H1 (cell line): ENCODE data around the gene GNLY. TPM values are rescaled to one million over a fixed set of nuclear protein-coding genes. Genes with fewer than 3 reads are reported as not detected.
A peak's percentile ranks its signal among the peaks of the same experiment; 100 is the strongest.

Experiments
- CTCF ChIA-PET: fragments of 300-600 bp; sonication (Branson Sonifier 250); formaldehyde crosslinking; loops from one replicate; lab custom pipeline; 2021; ENCODE audit not compliant: partially characterized antibody; lab: Charles Lee
- POLR2A ChIA-PET: fragments of 300-600 bp; sonication (Branson Sonifier 250); formaldehyde crosslinking; loops from one replicate; lab custom pipeline; 2021; ENCODE audit warnings: inconsistent platforms; ENCODE audit not compliant: partially characterized antibody; lab: Charles Lee
- DNase-seq, 2 experiments: peaks; one replicate each; pipeline versions ENCODE4 v3.0.0 to v3.0.0-alpha.2; 2010 to 2022; ENCODE audit warnings: low spot score in 2 of 2, low read depth in 1 of 2, mixed read lengths in 1 of 2
- FAIRE-seq: peaks from 2 replicates; lab custom pipeline; 2011; peaks lifted over from hg19 to GRCh38; lab: Jason Lieb, UNC
- H2AFZ ChIP-seq: 2 replicates; pipeline ENCODE4 v1.8.1; 2012; ENCODE audit warnings: low read length, inconsistent platforms
- H2AK5ac ChIP-seq: 2 replicates; pipeline ENCODE4 v1.6.1; 2013; ENCODE audit warnings: low read depth, low read length
- H2BK120ac ChIP-seq: replicated peaks from 2 replicates; pipeline ENCODE3; 2013; ENCODE audit warnings: low read depth, low read length, inconsistent platforms
- H2BK12ac ChIP-seq: 2 replicates; pipeline ENCODE4 v1.6.1; 2013; ENCODE audit warnings: low read depth, low read length
- H2BK15ac ChIP-seq: 2 replicates; pipeline ENCODE4 v1.6.1; 2013; ENCODE audit warnings: low read length
- H2BK20ac ChIP-seq: 2 replicates; pipeline ENCODE4 v1.6.1; 2013; ENCODE audit warnings: low read length
- H2BK5ac ChIP-seq: 2 replicates; pipeline ENCODE4 v1.6.1; 2013; ENCODE audit warnings: low read depth, low read length
- H3K14ac ChIP-seq: 2 replicates; pipeline ENCODE4 v1.6.1; 2013; ENCODE audit warnings: inconsistent platforms; ENCODE audit not compliant: insufficient read length
- H3K18ac ChIP-seq: 2 replicates; pipeline ENCODE4 v1.6.1; 2013; ENCODE audit warnings: low read length; ENCODE audit errors: extremely low read depth
- H3K23ac ChIP-seq: 2 replicates; pipeline ENCODE4 v1.6.1; 2013; ENCODE audit warnings: inconsistent platforms; ENCODE audit not compliant: insufficient read length
- H3K23me2 ChIP-seq: 2 replicates; pipeline ENCODE4 v1.6.1; 2013; ENCODE audit warnings: low read depth, low read length
- H3K27ac ChIP-seq: 2 replicates; pipeline ENCODE4 v1.6.1; 2011; ENCODE audit warnings: low read depth, low read length, inconsistent platforms
- H3K27me3 ChIP-seq, 4 experiments: replicated peaks in 1 of 4; 1 replicate in 1 of 4; 2 replicates in 3 of 4; pipeline versions ENCODE4 v1.6.1 to v1.8.1; 2011 to 2013; ENCODE audit warnings: low read length in 3 of 4, mild to moderate bottlenecking in 3 of 4, inconsistent platforms in 2 of 4, mixed read lengths in 2 of 4, moderate library complexity in 1 of 4; ENCODE audit not compliant: control insufficient read depth in 3 of 4, insufficient read depth in 3 of 4; ENCODE audit errors: extremely low read depth in 1 of 4
- H3K36me3 ChIP-seq, 4 experiments: 2 replicates each; pipeline versions ENCODE4 v1.6.1 to v1.8.1; 2011 to 2013; ENCODE audit warnings: mild to moderate bottlenecking in 4 of 4, low read length in 3 of 4, moderate library complexity in 2 of 4, control low read depth in 1 of 4, inconsistent platforms in 1 of 4; ENCODE audit not compliant: insufficient read depth in 4 of 4, control insufficient read depth in 2 of 4
- H3K4ac ChIP-seq: replicated peaks from 2 replicates; pipeline ENCODE3; 2013; ENCODE audit warnings: low read length, low read depth, mixed read lengths, inconsistent platforms; ENCODE audit not compliant: insufficient read length
- H3K4me1 ChIP-seq, 4 experiments: replicated peaks in 1 of 4; 1 replicate in 1 of 4; 2 replicates in 3 of 4; pipeline versions ENCODE4 v1.6.1 to v1.8.1; 2011 to 2013; ENCODE audit warnings: low read length in 3 of 4, inconsistent platforms in 2 of 4, mixed read lengths in 1 of 4; ENCODE audit not compliant: insufficient read depth in 4 of 4, control insufficient read depth in 3 of 4
- H3K4me2 ChIP-seq, 2 experiments: 2 replicates each; pipeline versions ENCODE4 v1.6.1 to v1.8.1; 2011 to 2013; ENCODE audit warnings: low read depth in 2 of 2, low read length in 2 of 2, control low read depth in 1 of 2, inconsistent platforms in 1 of 2, mild to moderate bottlenecking in 1 of 2; ENCODE audit not compliant: insufficient read depth in 1 of 2
- H3K4me3 ChIP-seq, 4 experiments: fragments of 200-600, 300-600 bp in 1 of 4; sonication (generic), shearing (Covaris generic), sonication (Bioruptor Twin) in 1 of 4; 2 replicates each; pipeline versions ENCODE4 v1.5.1 to v1.8.1; 2011 to 2016; ENCODE audit warnings: low read length in 4 of 4, low read depth in 3 of 4, control low read depth in 2 of 4, inconsistent platforms in 2 of 4, mild to moderate bottlenecking in 2 of 4, mixed read lengths in 1 of 4, moderate library complexity in 1 of 4; ENCODE audit not compliant: insufficient read depth in 2 of 4; ENCODE audit errors: extremely low read depth in 1 of 4
- H3K56ac ChIP-seq: replicated peaks from 2 replicates; pipeline ENCODE3; 2013; ENCODE audit warnings: low read depth, mild to moderate bottlenecking, mixed read lengths, low read length, inconsistent platforms; ENCODE audit not compliant: insufficient read length
- H3K79me1 ChIP-seq: 2 replicates; pipeline ENCODE4 v1.6.1; 2013; ENCODE audit warnings: low read depth, low read length, control low read depth
- H3K79me2 ChIP-seq, 2 experiments: 2 replicates each; pipeline versions ENCODE4 v1.6.1 to v1.8.1; 2012 to 2013; ENCODE audit warnings: low read length in 2 of 2, mild to moderate bottlenecking in 2 of 2, inconsistent platforms in 1 of 2; ENCODE audit not compliant: insufficient read depth in 2 of 2, control insufficient read depth in 1 of 2
- H3K9ac ChIP-seq, 4 experiments: replicated peaks in 1 of 4; 1 replicate in 1 of 4; 2 replicates in 3 of 4; pipeline versions ENCODE4 v1.6.1 to v1.8.1; 2011 to 2013; ENCODE audit warnings: low read depth in 3 of 4, low read length in 3 of 4, control low read depth in 2 of 4, mild to moderate bottlenecking in 2 of 4, moderate library complexity in 2 of 4, inconsistent platforms in 1 of 4; ENCODE audit errors: extremely low read depth in 1 of 4
- H3K9me3 ChIP-seq, 2 experiments: 2 replicates each; pipeline versions ENCODE4 v1.6.1 to v1.8.1; 2012 to 2013; ENCODE audit warnings: mild to moderate bottlenecking in 2 of 2, moderate library complexity in 2 of 2, control low read depth in 1 of 2, inconsistent platforms in 1 of 2, low read depth in 1 of 2, low read length in 1 of 2, mixed read lengths in 1 of 2; ENCODE audit not compliant: insufficient read depth in 2 of 2
- H4K20me1 ChIP-seq, 2 experiments: replicated peaks in 1 of 2; 2 replicates each; pipeline versions ENCODE3 to v1.8.1; 2011 to 2013; ENCODE audit warnings: inconsistent platforms in 2 of 2, low read length in 2 of 2, mild to moderate bottlenecking in 1 of 2; ENCODE audit not compliant: insufficient read depth in 2 of 2, control insufficient read depth in 1 of 2
- H4K5ac ChIP-seq: 2 replicates; pipeline ENCODE4 v1.6.1; 2013; ENCODE audit warnings: low read length, low read depth, mixed read lengths, inconsistent platforms; ENCODE audit not compliant: insufficient read length
- H4K8ac ChIP-seq: 2 replicates; pipeline ENCODE4 v1.8.0; 2013; ENCODE audit warnings: mild to moderate bottlenecking, moderate library complexity, low read length, inconsistent platforms; ENCODE audit not compliant: insufficient read depth; ENCODE audit errors: extremely low read depth
- H4K91ac ChIP-seq: replicated peaks from 2 replicates; pipeline ENCODE3; 2013; ENCODE audit warnings: low read length, mixed read lengths, inconsistent platforms; ENCODE audit not compliant: insufficient read length
- BRCA1 ChIP-seq: IDR thresholded peaks from 2 replicates; pipeline ENCODE4 v1.6.1; 2012; ENCODE audit warnings: low read depth, low read length, improper control_type of control experiment
- CREB1 ChIP-seq: IDR thresholded peaks from 2 replicates; pipeline ENCODE4 v1.6.1; 2012; ENCODE audit warnings: inconsistent platforms
- CTBP2 ChIP-seq: IDR thresholded peaks from 2 replicates; pipeline ENCODE4 v1.7.0; 2011; ENCODE audit warnings: borderline replicate concordance, mild to moderate bottlenecking, moderate library complexity, mixed read lengths, low read length; ENCODE audit not compliant: insufficient read depth, insufficient read length
- JUND ChIP-seq: IDR thresholded peaks from 2 replicates; pipeline ENCODE4 v1.6.1; 2011; ENCODE audit warnings: mild to moderate bottlenecking, improper control_type of control experiment, low read length
- NRF1 ChIP-seq: IDR thresholded peaks from 2 replicates; pipeline ENCODE4 v1.6.1; 2011; ENCODE audit warnings: mild to moderate bottlenecking, low read depth, low read length, improper control_type of control experiment
- POLR2A ChIP-seq, 2 experiments: IDR thresholded peaks; 1 replicate in 1 of 2; 2 replicates in 1 of 2; pipeline ENCODE4 v1.6.1; 2011; ENCODE audit warnings: low read depth in 2 of 2, low read length in 2 of 2, mild to moderate bottlenecking in 2 of 2; ENCODE audit errors: control extremely low read depth in 1 of 2
- RAD21 ChIP-seq, 2 experiments: IDR thresholded peaks in 1 of 2; conservative IDR thresholded peaks in 1 of 2; 2 replicates each; pipeline ENCODE4 v1.6.1; 2011; ENCODE audit warnings: low read depth in 2 of 2, low read length in 2 of 2, improper control_type of control experiment in 1 of 2, inconsistent platforms in 1 of 2, mild to moderate bottlenecking in 1 of 2, moderate library complexity in 1 of 2
- RFX5 ChIP-seq: IDR thresholded peaks from 2 replicates; pipeline ENCODE4 v1.6.1; 2011; ENCODE audit warnings: low read depth, low read length, improper control_type of control experiment, borderline replicate concordance
- TAF7 ChIP-seq: optimal IDR thresholded peaks from 2 replicates; pipeline ENCODE3; 2011; ENCODE audit warnings: low read depth, mild to moderate bottlenecking, inconsistent platforms, low read length, moderate library complexity, borderline replicate concordance
- WGBS, 2 experiments: shearing (Covaris generic) in 1 of 2; methylation state at CpG; one replicate each; pipeline versions ENCODE4 v1.1.6 to v1.1.7; 2013 to 2015; ENCODE audit warnings: low lambda C conversion rate in 2 of 2, mixed read lengths in 2 of 2, inconsistent platforms in 1 of 2, low coverage in 1 of 2, missing lambda C conversion rate in 1 of 2; ENCODE audit not compliant: insufficient replicate concordance in 2 of 2, insufficient coverage in 1 of 2, insufficient read length in 1 of 2; ENCODE audit errors: extremely low coverage in 1 of 2, missing lambda C conversion rate in 1 of 2; 5-methylcytosine and 5-hydroxymethylcytosine counted together
- polyA plus RNA-seq, 7 experiments: library from polyadenylated mRNA; depleted of rRNA in 3 of 7; stranded (reverse) in 5 of 7; unstranded in 2 of 7; fragments of >200 nt in 5 of 7; fragments of 200-250 nt in 2 of 7; gene quantifications; 1 replicate in 5 of 7; 2 replicates in 1 of 7; 4 replicates in 1 of 7; pipeline versions ENCODE4 v1.2.1 to v1.2.3, GENCODE V29; 2011 to 2013; ENCODE audit warnings: missing spikeins in 2 of 7, mixed read lengths in 2 of 7
- total RNA-seq: library from RNA; stranded (reverse); fragmentation: NEBNext Ultra II Directional; extraction: Animal tissue kit (Norgen Biotek cat#: 25700); gene quantifications from 2 replicates; pipeline ENCODE4 v1.2.1, GENCODE V29; 2021

Gene GNLY
- total and polyA plus RNA-seq, 2 of the 8 experiments (the other 6 are each of a cell fraction or from before 2014, with no cell fraction given): 0.03 TPM; not detected in 1

DNA sequence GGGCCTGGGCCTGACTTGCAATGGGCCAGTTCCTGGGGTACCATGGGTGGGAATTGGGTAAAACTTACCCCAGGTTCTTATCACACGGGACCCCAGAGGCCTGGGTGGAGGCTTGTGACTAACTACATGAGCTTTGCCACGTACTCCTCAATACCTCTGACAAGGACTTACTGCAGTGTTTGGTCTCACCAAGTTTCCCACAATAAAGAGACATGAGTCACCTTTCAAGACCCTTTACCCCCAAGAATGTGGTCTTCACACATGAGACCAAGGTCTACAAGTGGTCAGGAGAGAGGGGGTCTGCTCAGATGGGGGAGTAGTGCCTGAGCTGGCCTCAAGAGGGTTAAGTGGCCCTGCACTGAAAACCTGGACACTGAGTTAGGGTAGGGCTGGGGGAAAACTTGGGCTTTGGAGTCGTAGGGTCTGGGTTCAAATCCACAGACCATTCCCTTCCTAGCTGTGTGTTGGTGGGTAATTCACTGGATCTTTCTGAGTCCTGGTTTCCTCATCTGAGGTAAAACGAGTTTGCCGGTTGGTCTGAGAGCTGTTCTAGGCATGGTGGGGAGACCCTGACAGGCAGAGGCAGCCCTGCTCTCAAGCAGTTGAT lies 2.0 kb upstream of the GNLY start:
- no peak overlapping the region for H4K8ac ChIP-seq
- no peak overlapping the region for H3K23ac ChIP-seq
- H3K79me1 ChIP-seq: no peaks in the 10 kb centered on the region
- no peak overlapping the region for H3K4me3 ChIP-seq
- CTCF ChIA-PET: interaction anchor here (1.0 to 6.1 kb wide), 6 partner anchors 10 to 136 kb away, joined by 3 to 36 read pairs (median 6); no protein-coding TSS in a partner anchor
- no peaks in the 10 kb centered on the region for H3K79me2 ChIP-seq
- H2BK5ac ChIP-seq: no peak overlapping the region
- H4K91ac ChIP-seq: no peak overlapping the region
- no peaks in the 10 kb centered on the region for H3K9me3 ChIP-seq
- H4K20me1 ChIP-seq: no peaks in the 10 kb centered on the region
- no peak for DNase-seq
- no peaks in the 10 kb centered on the region for H3K23me2 ChIP-seq
- H3K18ac ChIP-seq: no peak overlapping the region
- H2BK20ac ChIP-seq: no peak overlapping the region
- no peak overlapping the region for H3K27ac ChIP-seq
- no peak overlapping the region for H3K4ac ChIP-seq
- H2BK15ac ChIP-seq: 0 out of 2 replicates have a peak overlapping the region, but pooled peaks have one; percentile 61
- TF ChIP-seq CREB1: no peak
- TF ChIP-seq RAD21 (IDR thresholded peaks at IDR 0.05 in 1 of 2, conservative IDR thresholded peaks at IDR 0.05 in 1 of 2; ENCODE audit: low read depth in 2 of 2, low read length in 2 of 2): no peak
- TF ChIP-seq NRF1: no peak
- no peak for TF ChIP-seq JUND
- TF ChIP-seq CTBP2: no peak
- TF ChIP-seq POLR2A (IDR thresholded peaks at IDR 0.05; ENCODE audit: control extremely low read depth in 1 of 2, low read depth in 2 of 2, low read length in 2 of 2): no peak
- TF ChIP-seq BRCA1: no peak
- TF ChIP-seq RFX5: no peak
- no peak for TF ChIP-seq TAF7
- TF ChIP-seq, all 59 proteins: peak for 0
- H2BK120ac ChIP-seq: no peak overlapping the region
- 86% methylated on average over 5 of the region's 5 CpGs; no CpG with 5 or more reads in 1 of the 2 experiments for WGBS, 2 experiments
- H3K4me2 ChIP-seq: no peak overlapping the region
- H2AFZ ChIP-seq: no peak overlapping the region
- FAIRE-seq: no peak
- no peak overlapping the region for H3K14ac ChIP-seq
- H2BK12ac ChIP-seq: no peak overlapping the region
- no peaks in the 10 kb centered on the region for H3K27me3 ChIP-seq
- H3K36me3 ChIP-seq: no peaks in the 10 kb centered on the region
- no peak overlapping the region for H3K56ac ChIP-seq
- H2AK5ac ChIP-seq: no peak overlapping the region
- H3K9ac ChIP-seq: no peak overlapping the region
- H3K4me1 ChIP-seq: no peaks in the 10 kb centered on the region
- POLR2A ChIA-PET: interaction anchor here (0.8 kb wide), 1 partner anchor 16 kb away, joined by 4 read pairs; no protein-coding TSS in a partner anchor
- no peak overlapping the region for H4K5ac ChIP-seq
